ENCODE measurements around the gene PATJ.
"Not testable (repeated sequence)": the region's sequence is repeated elsewhere in the genome, so short reads cannot be mapped to it uniquely, and the experiment has no call there.

Gene PATJ

DNA sequence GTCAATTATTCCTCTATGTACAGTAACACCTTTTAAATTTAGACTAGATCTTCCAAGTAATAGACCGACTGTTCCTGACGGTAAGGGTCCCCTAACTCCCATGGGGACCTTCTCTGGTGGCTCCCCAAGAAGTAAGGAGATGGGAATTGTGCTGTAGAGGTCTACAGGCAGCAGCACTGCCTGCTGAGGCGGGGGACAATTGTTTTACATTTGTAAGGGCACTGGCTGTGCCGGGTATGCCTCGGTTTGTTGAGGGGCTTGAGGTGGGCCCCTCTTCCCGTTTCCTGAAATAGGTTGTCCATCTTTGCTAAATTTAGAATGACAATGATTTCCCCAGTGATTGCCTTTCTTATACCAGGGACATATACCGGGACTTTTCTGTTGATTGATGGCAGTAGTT is 439.3 kb downstream of the PATJ start:
- DNase-seq: no peak

- not testable (repeated sequence) for DNase-seq
Measured at GRCh38 chr1:62182157-62182556, 439.9 kb downstream of the PATJ start.

- not testable (repeated sequence) for DNase-seq
Measured at GRCh38 chr1:62183164-62184020, 441.1 kb downstream of the PATJ start.

DNA sequence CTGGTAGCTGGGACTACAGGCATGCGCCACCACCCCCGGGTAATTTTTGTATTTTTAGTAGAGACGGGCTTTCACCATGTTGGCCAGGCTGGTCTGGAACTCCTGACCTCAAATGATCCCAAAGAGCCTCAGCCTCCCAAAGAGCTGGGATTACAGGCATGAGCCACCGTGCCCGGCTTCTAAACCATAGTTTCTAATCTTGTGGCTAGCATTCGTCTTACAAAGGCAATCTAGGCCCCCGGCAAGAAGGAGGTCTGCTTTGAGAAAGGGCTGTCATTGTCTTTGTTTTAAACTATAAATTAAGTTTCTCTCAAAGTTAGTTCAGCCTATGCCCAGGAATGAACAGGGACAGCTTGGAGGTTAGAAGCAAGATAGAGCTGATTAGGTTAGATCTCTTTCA is 442.1 kb downstream of the PATJ start:
- DNase-seq: no peak

- not testable (repeated sequence) for DNase-seq
Measured at GRCh38 chr1:62185233-62185632, 443.0 kb downstream of the PATJ start.

DNA sequence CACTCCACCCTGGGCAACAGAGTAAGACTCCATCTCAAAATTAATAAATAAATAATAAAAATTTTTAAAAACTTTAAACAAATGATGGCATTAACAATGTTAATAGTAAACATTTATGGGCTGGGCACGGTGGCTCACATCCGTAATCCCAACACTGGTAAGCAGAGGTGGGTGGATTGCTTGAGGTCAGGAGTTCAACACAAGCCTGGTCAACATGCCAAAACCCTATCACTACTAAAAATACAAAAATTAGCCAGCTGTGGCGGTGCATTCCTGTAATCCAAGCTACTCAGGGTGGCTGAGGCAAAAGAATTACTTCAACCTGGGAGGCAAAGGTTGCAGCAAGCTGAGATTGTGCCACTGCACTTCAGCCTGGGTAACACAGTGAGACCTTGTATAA is 443.4 kb downstream of the PATJ start:
- DNase-seq: no peak

GRCh38 chr1:62187548-62187947 is 445.3 kb downstream of the PATJ start:
- DNase-seq: no peak

DNA sequence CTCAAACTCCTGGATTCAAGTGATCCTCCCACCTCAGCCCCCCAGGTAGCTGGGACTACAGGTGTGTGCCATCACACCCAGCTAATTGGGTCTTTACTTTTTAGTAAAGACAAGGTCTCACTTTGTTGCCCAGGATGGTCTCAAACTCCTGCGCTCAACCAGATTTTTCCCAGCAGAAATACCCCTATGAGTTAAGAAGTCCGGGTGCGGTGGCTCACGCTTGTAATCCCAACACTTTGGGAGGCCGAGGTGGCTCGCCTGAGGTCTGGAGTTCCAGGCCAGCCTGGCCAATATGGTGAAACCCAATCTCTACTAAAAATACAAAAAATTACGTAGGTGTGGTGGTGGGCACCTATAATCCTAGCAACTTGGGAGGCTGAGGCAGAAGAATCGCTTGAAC is 445.8 kb downstream of the PATJ start:
- DNase-seq: no peak

- DNase-seq: no peak
Measured at GRCh38 chr1:62194651-62195544, 452.6 kb downstream of the PATJ start, which contains the start of gene L1TD1. L1TD1 (plus strand) TSS chr1:62194849; CDS start chr1:62206629, 11,780 bp downstream.

DNA sequence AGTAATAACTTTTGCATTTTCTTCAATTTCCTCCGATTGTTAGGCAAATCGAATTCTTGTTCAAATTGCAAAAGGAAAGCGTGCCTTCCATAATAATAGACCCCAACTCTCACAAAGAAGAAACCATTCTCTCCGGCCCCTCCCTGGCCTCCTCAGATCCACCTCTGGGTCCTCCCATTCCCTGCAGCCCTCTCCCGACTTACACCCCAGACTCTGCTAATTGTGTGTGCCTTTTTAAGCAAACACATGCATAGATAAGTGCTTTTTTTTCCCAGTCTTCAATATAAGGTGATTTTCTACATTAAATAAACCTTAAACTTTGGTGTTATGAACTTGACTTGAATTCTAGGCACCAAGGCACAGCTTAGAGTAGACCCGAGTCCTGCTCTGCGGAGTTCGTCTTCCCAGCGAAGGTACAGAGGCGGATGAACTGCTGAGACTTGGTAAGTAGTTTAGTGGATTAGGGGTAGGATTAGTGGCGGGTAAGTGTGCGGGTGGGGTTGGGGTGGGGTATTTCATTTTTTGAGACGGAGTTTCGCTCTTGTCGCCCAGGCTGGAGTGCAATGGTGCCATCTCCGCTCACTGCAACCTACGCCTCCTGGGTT is 453.9 kb downstream of the PATJ start:
- DNase-seq: no peak

DNA sequence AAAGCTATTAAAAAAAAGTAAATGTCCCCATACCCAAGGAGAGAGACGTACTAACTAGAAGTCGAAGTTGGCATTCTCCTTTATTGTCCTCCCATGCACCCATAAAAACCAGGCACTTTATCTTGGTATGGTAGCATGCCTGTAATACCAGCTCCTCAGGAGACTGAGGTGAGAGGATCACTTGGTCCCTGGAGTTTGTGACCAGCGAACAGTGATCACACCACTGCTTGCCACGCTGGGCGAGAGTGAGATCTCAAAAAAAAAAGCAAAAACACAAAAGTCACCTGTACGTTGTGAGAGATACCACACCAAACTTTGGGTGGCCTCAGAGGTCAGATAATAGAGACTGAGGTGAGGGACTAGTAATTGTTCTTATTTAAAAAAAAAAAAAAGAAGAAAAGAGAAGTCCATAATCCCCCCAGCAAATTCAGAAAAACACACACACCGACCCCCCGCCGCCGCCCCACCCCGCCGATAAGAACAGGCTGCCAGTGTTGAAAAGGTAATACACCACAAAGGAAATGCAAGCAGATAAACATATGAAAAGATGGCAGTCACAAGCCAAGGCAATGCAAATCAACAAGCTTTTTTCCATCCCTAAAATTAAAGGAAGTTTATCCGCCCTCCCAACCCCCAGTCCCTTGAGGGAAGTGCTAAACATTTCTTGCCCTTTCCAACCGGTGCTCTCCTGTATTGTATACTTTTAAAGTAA is 455.9 kb downstream of the PATJ start:
- DNase-seq: no peak

DNA sequence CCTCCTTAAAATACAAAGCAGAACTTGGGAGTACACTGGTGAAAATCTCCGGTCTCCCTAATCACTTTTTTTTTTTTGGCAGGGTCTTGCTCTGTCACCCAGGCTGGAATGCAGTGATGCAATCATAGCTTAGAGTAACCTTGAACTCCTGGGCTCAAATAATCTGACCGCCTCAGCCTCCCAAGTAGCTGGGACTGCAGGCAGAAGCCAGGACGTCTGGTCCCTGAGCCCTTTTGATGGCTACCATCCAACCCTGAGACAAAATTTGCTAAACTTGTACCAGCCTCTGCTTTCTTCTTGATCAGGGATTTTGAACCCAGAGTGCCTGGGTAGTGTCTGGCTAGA is 456.5 kb downstream of the PATJ start:
- no peak for DNase-seq

DNA sequence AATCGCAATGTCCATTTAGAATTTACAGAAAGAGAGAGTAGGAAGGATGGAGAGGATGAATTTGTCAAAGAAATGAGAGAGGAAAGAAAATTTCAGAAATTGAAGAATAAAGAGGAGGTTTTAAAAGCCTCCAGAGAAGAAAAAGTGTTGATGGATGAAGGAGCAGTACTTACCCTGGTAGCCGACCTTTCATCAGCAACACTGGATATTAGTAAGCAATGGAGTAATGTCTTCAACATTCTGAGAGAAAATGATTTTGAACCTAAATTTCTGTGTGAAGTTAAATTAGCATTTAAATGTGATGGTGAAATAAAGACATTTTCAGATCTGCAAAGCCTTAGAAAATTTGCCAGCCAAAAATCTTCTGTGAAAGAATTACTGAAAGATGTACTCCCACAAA is 464.9 kb downstream of the PATJ start:
- DNase-seq: no peak

DNA sequence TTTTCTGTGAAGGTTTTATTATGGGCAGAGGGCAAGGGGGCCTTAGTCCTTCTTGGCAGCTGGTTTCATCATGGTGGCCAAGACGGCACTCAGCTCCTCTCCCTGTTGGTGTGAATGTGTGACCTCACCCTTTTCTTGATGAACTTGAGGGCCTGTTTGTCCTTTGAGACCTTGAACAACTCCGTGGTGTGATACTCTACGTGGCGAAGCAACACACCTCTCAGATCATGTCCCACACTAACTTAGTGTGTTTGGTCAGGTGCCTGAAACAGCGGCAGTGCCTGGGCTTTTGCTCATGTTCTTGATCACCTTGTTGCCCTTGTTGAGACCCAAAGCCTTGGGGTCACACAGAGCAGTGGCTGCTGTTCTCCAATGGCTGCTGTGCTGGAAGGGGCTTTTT is 465.8 kb downstream of the PATJ start:
- no peak for DNase-seq

DNA sequence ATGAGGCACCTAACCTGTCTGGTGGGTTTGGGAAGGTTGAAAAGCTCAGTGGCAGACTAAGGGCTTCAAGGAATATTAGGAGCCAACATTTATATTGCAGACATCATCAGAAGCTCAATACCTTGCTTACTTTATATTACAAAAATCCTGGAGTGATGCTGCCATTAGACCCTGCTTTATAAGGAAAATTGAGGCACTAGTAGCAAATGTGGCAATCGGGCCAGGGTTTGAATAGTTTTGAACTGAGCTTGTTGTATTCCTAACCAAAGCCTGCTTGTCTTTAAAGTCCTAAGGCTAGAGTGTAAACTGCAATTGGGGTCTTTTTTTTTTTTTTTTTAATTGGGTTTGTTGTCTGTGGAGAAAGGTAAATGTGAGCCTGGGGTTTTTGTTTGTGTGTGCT is 466.7 kb downstream of the PATJ start:
- no peak for DNase-seq

GRCh38 chr1:62209931-62210595 is 467.8 kb downstream of the PATJ start:
- DNase-seq: no peak

DNA sequence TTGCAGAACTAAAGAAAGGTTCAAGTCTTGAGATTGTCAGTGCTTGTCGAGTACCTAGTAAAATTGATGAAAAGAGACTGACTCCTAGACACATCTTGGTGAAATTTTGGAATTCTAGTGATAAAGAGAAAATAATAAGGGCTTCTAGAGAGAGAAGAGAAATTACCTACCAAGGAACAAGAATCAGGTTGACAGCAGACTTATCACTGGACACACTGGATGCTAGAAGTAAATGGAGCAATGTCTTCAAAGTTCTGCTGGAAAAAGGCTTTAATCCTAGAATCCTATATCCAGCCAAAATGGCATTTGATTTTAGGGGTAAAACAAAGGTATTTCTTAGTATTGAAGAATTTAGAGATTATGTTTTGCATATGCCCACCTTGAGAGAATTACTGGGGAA is 468.7 kb downstream of the PATJ start:
- no peak for DNase-seq

DNA sequence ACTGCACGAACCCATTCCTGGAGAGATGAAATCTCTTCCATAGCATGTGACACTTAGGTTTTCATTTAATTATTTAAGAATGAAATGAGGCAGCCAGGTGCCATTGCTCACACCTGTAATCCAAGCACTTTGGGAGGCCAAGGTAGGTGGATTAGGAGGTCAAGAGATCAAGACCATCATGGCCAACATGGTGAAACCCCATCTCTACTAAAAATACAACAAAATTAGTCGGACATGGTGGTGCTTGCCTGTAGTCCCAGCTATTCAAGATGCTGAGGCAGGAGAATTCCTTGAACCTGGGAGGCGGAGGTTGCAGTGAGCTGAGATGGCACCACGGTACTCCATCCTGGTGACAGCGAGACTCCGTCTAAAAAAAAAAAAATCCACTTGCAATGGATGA is 470.1 kb downstream of the PATJ start:
- no peak for DNase-seq

- DNase-seq: no peak
Measured at GRCh38 chr1:62213075-62213914, 471.0 kb downstream of the PATJ start.

- no peak for DNase-seq
Measured at GRCh38 chr1:62218604-62219003, 476.3 kb downstream of the PATJ start.

DNA sequence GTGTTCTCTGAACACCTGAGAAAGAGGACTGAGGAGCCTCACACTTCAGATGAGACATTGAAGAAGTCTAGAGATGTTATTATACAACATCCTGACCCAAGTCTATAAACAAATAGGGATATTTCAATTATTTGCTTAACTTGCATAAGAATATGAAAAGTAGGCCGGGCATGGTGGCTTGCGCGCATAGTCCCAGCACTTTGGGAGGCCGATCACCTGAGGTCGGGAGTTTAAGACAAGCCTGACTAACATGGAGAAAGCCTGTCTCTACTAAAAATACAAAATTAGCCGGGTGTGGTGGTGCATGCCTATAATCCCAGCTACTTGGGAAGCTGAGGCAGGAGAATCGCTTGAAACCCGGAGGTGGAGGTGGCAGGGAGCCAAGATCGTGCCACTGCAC is 478.2 kb downstream of the PATJ start:
- DNase-seq: not testable (repeated sequence)

Data from NCI-H774 (cell line).